Ovary (tissue), 9 donors: Measurements from ENCODE around the gene ACAN. TPM values are rescaled to one million over a fixed set of nuclear protein-coding genes. Genes with fewer than 3 reads are reported as not detected.

Source experiments
- DNase-seq, 5 donors: peaks; one replicate each; pipeline ENCODE4 v3.0.0-alpha.2; 2019 to 2020
- H3K27ac ChIP-seq, 2 donors: fragments of 200-600 bp; one replicate each; pipeline versions ENCODE4 v1.5.1 to v1.8.0; 2019 to 2022
- H3K27me3 ChIP-seq: fragments of 200-600 bp; one replicate; pipeline ENCODE4 v1.8.0; 2022
- H3K36me3 ChIP-seq: fragments of 200-600 bp; sonication (generic); one replicate; pipeline ENCODE4 v1.5.1; 2019
- H3K4me1 ChIP-seq: one replicate; pipeline ENCODE4 v1.8.1; 2013; ENCODE audit warnings: mild to moderate bottlenecking, moderate library complexity; ENCODE audit not compliant: insufficient read depth
- H3K4me3 ChIP-seq: fragments of 200-600 bp; sonication (generic); one replicate; pipeline ENCODE4 v1.5.1; 2017
- H3K9me3 ChIP-seq, 2 donors: fragments of 200-600 bp in 1 of 2; sonication (generic) in 1 of 2; one replicate each; pipeline versions ENCODE4 v1.5.1 to v1.8.1; 2013 to 2019; ENCODE audit warnings: mild to moderate bottlenecking in 1 of 2, moderate library complexity in 1 of 2
- CTCF ChIP-seq, 3 donors: fragments of 450-650 bp in 2 of 3; fragments of 200-600 bp in 1 of 3; IDR thresholded peaks; one replicate each; pipeline versions ENCODE4 v1.5.1 to v1.8.0; 2016 to 2022; ENCODE audit warnings: antibody characterized with exemption in 3 of 3, mild to moderate bottlenecking in 1 of 3
- EP300 ChIP-seq: sonication (generic); formaldehyde crosslinking; IDR thresholded peaks from one replicate; pipeline ENCODE4 v1.6.1; 2017; ENCODE audit warnings: antibody characterized with exemption
- POLR2A ChIP-seq: fragments of 450-650 bp; IDR thresholded peaks from one replicate; pipeline ENCODE4 v1.6.1; 2017; ENCODE audit warnings: antibody characterized with exemption, mild to moderate bottlenecking, moderate library complexity
- WGBS, 3 donors: extraction: QIAGEN DNeasy Blood & Tissue Kit in 1 of 3; methylation state at CpG; one replicate each; pipeline versions ENCODE4 v1.1.5 to v1.1.7; 2013 to 2017; 5-methylcytosine and 5-hydroxymethylcytosine counted together
- intact Hi-C, 4 donors: fragments of 100-400 bp; cut with DNase I; formaldehyde crosslinking; loops; one replicate each; pipeline versions ENCODE4 v1.11.0 to v1.15.1; 2022 to 2023
- polyA plus RNA-seq, 2 donors: library from polyadenylated mRNA; stranded (reverse); fragments of 200-250 nt in 1 of 2; fragments of 350-450 nt in 1 of 2; fragmentation: Illumina TruSeq in 1 of 2; extraction: RNeasy Lipid Tissue Mini Kit (QIAGEN cat#74804) in 1 of 2; gene quantifications; one replicate each; pipeline ENCODE4 v1.2.3, GENCODE V29; 2013 to 2014
- total RNA-seq, 7 donors: library from RNA; depleted of rRNA in 2 of 7; stranded (reverse); fragments of >200 nt in 2 of 7; fragmentation: NEBNext Ultra II Directional in 3 of 7; extraction: Animal tissue kit (Norgen Biotek cat#: 25700) in 3 of 7; gene quantifications; one replicate each; pipeline versions ENCODE4 v1.1.0 to v1.2.4, GENCODE V29; 2016 to 2023
- donor health status: DM: no; HTN: no; CAD: no; lungs with moderate emphysema.
- donor health status: DM: no; HTN: no; CAD: no.
- donor health status: Bipolar disorder and iron deficiency.
- donor health status: DM: yes; HTN: yes; CAD: no.
- donor health status: DM: no; HTN: no; CAD: no.
- donor health status: DM: yes; HTN: yes; CAD: no.

ACAN gene
- total and polyA plus RNA-seq, 9 donors, result 0.11 to 5.1 (median 0.54) TPM; not detected in 1

DNA sequence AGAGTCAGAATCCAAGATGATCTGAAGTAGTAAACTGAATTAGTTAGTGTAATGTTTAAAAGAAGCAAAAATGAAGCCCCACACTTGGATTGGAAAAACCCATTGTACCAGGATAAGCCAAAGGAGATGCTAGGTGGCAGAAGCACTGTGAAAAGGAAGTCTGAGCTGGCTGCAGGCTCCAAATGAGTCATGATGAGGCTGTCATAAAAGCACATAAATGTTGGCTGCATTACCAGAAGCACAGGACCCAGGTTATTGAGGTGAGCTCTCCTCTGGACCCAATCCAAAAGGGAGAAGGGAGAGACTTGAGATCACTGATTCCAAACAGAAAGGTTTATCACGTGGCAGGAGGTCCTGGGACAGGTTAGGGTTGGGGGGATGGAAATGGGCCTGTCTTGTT is 3.2 kb upstream of the ACAN start:
- TF ChIP-seq EP300, result no peak
- TF ChIP-seq POLR2A, result no peak
- TF ChIP-seq CTCF (IDR thresholded peaks at IDR 0.05), result no peak
- Histone ChIP-seq H3K4me3 (no peak overlapping the region), H3K27me3 (no peaks in the 10 kb centered on the region), H3K4me1 (no peaks in the 10 kb centered on the region), H3K9me3 (no peaks in the 10 kb centered on the region), H3K27ac (no peak overlapping the region), H3K36me3 (no peaks in the 10 kb centered on the region)
- intact Hi-C loops, result no loop called here
- DNase-seq, result no peak
- WGBS, 3 donors, result 48 to 61% (median 60%) methylated on average over 1 of the region's 1 CpG

DNA sequence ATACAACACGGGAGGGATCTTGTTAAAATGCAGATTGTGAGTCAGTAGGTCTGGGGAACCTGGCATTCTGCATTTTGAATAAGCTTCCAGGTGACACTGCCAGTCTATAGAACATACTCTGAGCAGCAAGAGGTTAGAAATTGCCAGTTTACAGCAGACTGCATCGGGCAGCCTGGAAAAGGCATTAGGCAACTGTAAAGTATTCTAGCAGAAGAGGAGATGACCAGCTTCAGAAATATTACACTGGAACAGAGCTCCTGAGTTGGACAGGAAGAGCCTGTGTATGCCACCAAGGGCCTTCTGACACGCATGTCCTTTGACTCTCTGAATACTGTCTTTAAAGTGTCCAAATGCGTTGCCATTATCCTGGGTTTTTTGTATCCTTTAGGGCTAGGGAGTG is 2.5 kb upstream of the ACAN start:
- WGBS, 3 donors, result 82 to 88% (median 83%) methylated on average over 4 of the region's 4 CpGs
- intact Hi-C loops, result no loop called here
- Histone ChIP-seq H3K27ac (no peak overlapping the region), H3K4me1 (no peaks in the 10 kb centered on the region), H3K36me3 (no peaks in the 10 kb centered on the region), H3K9me3 (no peaks in the 10 kb centered on the region), H3K27me3 (no peaks in the 10 kb centered on the region), H3K4me3 (no peak overlapping the region)
- TF ChIP-seq EP300 (no peak), POLR2A (no peak), CTCF (IDR thresholded peaks at IDR 0.05) (no peak)
- no peak for DNase-seq

- TF ChIP-seq EP300, result no peak
- TF ChIP-seq CTCF (IDR thresholded peaks at IDR 0.05), result no peak
- TF ChIP-seq POLR2A, result no peak
- DNase-seq, result no peak
- Histone ChIP-seq H3K36me3 (no peaks in the 10 kb centered on the region), H3K27me3 (no peaks in the 10 kb centered on the region), H3K9me3 (no peaks in the 10 kb centered on the region), H3K4me3 (no peak overlapping the region), H3K27ac (no peak overlapping the region), H3K4me1 (no peaks in the 10 kb centered on the region)
- intact Hi-C loops, result no loop called here
- WGBS, 3 donors, result 11 to 13% (median 12%) methylated on average over 20 of the region's 20 CpGs
Measured at GRCh38 chr15:88802250-88802990, 816 bp upstream of the ACAN start.

DNA sequence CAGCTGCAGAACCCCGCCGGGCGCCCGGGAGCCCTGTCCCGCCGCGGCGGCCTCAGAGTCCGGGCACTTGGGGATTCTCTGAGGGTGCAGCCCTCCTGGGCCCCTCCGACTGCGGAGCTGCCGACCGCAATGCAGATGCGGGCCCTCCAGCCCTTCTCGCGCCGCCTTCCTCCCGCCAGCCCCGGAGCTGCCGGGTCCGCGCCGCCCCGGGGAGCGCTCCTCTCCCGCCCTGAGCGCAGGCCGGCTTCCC is 320 bp upstream of the ACAN start:
- intact Hi-C loops, result no loop called here
- Histone ChIP-seq H3K27ac (no peak overlapping the region), H3K4me1 (no peaks in the 10 kb centered on the region), H3K27me3 (no peaks in the 10 kb centered on the region), H3K36me3 (no peaks in the 10 kb centered on the region), H3K9me3 (no peaks in the 10 kb centered on the region), H3K4me3 (no peak overlapping the region)
- 0 to 2% (median 1%) methylated on average over 12 to 28 of the region's 28 CpGs for WGBS, 3 donors
- TF ChIP-seq EP300 (no peak), CTCF (IDR thresholded peaks at IDR 0.05) (no peak), POLR2A (no peak)
- no peak for DNase-seq

- H3K9me3 ChIP-seq, result no peaks in the 10 kb centered on the region
- 16 to 20% (median 18%) methylated on average over 10 of the region's 10 CpGs for WGBS, 3 donors
- no peaks in the 10 kb centered on the region for H3K36me3 ChIP-seq
- DNase-seq, result no peak
- intact Hi-C loops, result no loop called here
- H3K27me3 ChIP-seq, result no peaks in the 10 kb centered on the region
- H3K27ac ChIP-seq, result no peak overlapping the region
- no peak overlapping the region for H3K4me3 ChIP-seq
- no peaks in the 10 kb centered on the region for H3K4me1 ChIP-seq
- no peak for TF ChIP-seq POLR2A
- TF ChIP-seq CTCF (IDR thresholded peaks at IDR 0.05), result no peak
- TF ChIP-seq EP300, result no peak
Measured at GRCh38 chr15:88803920-88804247, 648 bp downstream of the ACAN start.
